GM21423 (cell line): Measurements from ENCODE around the gene TMBIM4.
A peak's percentile ranks its signal among the peaks of the same experiment; 100 is the strongest.

Experiments
- ATAC-seq: cut with Tn5 transposase; IDR thresholded peaks from one replicate; pipeline ENCODE4 v1.9.1; 2021; ENCODE audit warnings: mild to moderate bottlenecking, moderate library complexity; ENCODE audit not compliant: unreplicated experiment

The TMBIM4 gene

GRCh38 chr12:66103016-66103913 is 66.5 kb downstream of the TMBIM4 start:
- ATAC-seq, result no peak

- no peak for ATAC-seq
Measured at GRCh38 chr12:66092559-66093269, 77.1 kb downstream of the TMBIM4 start.

GRCh38 chr12:66090157-66090556 is 79.6 kb downstream of the TMBIM4 start:
- no peak for ATAC-seq

GRCh38 chr12:66087365-66087943 is 82.3 kb downstream of the TMBIM4 start:
- peak; percentile 85 for ATAC-seq

GRCh38 chr12:66085998-66086397 is 83.8 kb downstream of the TMBIM4 start:
- ATAC-seq, result no peak
